SK-N-MC (cell line): ENCODE data around the gene CFAP61.

Experiments
- DNase-seq: peaks from one replicate; pipeline ENCODE4 v3.0.0-alpha.2; 2011; ENCODE audit warnings: low read depth, low spot score
- H3K27ac ChIP-seq: fragments of 200-600 bp; sonication (generic); 2 replicates; pipeline ENCODE4 v1.5.1; 2016; ENCODE audit warnings: mixed run types
- H3K36me3 ChIP-seq: fragments of 200-600 bp; sonication (generic); 2 replicates; pipeline ENCODE4 v1.6.1; 2017; ENCODE audit warnings: antibody characterized with exemption, low read length, mixed read lengths; ENCODE audit not compliant: insufficient read depth
- H3K4me3 ChIP-seq: fragments of 200-600 bp; sonication (generic); 2 replicates; pipeline ENCODE4 v1.5.1; 2016
- H3K9ac ChIP-seq: fragments of 200-600 bp; sonication (generic); 2 replicates; pipeline ENCODE4 v1.8.0; 2017; ENCODE audit warnings: mixed run types, mixed read lengths; ENCODE audit not compliant: insufficient read length
- H3K9me3 ChIP-seq: fragments of 200-600 bp; sonication (generic); 2 replicates; pipeline ENCODE4 v1.6.1; 2017; ENCODE audit warnings: low read depth, mild to moderate bottlenecking, antibody characterized with exemption, low read length, moderate library complexity, mixed read lengths
- EZH2 ChIP-seq: fragments of 200-600 bp; sonication (generic); IDR thresholded peaks from one replicate; pipeline ENCODE4 v1.6.1; 2017; ENCODE audit warnings: antibody characterized with exemption
- FOXP2 ChIP-seq: optimal IDR thresholded peaks from 2 replicates; pipeline ENCODE3; 2011; ENCODE audit warnings: mild to moderate bottlenecking, moderate library complexity; ENCODE audit not compliant: insufficient read depth; ENCODE audit errors: extremely low read length, control extremely low read depth
- POLR2AphosphoS5 ChIP-seq: IDR thresholded peaks from 2 replicates; pipeline ENCODE4 v1.6.1; 2012; ENCODE audit warnings: mild to moderate bottlenecking, low read depth, low read length, borderline replicate concordance

The CFAP61 gene

DNA sequence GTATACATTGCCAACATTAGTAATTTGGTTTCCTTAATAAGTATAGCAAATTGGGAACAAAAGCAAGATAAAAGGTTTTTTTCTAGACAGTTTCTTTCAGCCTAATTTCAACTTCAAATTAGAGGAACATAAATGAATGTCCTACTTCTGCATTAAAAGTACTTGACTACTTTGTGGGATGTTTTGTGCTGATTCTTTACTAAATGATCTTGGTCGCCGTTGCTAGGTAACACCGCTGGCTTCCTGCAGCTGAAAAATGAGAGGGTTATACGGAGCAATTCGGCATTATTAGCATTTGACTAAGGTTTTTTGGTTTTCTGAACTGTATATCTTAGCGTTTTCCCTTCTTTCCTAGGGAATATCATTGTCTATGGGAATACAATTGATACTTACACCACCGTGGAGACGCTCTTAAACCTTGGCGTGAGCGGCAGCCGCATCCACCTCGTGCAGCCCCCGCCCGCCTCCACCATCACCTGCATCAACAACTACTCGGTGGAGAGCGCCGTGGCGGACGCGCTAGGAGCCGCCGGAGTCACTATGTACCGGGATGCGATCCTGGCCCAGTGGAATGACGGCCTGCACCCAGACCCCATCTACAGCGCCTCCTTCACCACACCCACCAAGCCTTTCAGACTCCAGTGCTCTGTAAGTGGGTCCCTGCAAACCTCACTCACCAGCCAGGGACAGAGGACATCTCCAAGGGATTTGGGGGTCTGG is 224.6 kb downstream of the CFAP61 start:
- no peak for DNase-seq
- no peak for TF ChIP-seq FOXP2
- no peak for TF ChIP-seq EZH2
- no peak for TF ChIP-seq POLR2AphosphoS5
- H3K9ac ChIP-seq: no peak overlapping the region
- no peak overlapping the region for H3K27ac ChIP-seq
- no peaks in the 10 kb centered on the region for H3K36me3 ChIP-seq
- no peaks in the 10 kb centered on the region for H3K9me3 ChIP-seq
- H3K4me3 ChIP-seq: peak overlapping the region; percentile 38; the same call in 1 of the 2 replicates

DNA sequence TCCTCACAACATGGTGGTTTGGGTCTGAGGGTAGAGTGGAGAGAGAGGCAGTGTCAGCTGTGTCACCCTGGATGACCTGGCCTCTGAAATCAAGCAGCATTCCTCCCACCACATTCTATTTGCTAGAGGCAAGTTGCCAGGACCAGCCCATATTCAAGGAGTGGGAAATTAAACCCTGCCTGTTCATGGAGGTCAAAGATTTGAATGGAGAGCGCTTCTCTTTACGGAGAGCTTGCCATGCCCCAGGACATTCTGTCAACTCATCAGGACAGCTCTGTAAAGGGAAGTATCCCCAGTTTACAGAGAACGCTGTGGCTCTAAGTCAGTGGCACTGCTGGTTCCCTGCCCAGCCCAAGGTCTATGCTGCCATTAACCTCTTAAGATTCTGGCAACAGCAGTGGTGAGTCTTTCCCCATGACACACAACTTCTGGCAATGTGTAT is 225.6 kb downstream of the CFAP61 start:
- no peak for TF ChIP-seq FOXP2
- no peak for TF ChIP-seq EZH2
- TF ChIP-seq POLR2AphosphoS5: no peak
- Histone ChIP-seq H3K27ac (no peak overlapping the region), H3K9ac (no peak overlapping the region), H3K36me3 (no peaks in the 10 kb centered on the region), H3K9me3 (no peaks in the 10 kb centered on the region), H3K4me3 (no peak overlapping the region)
- DNase-seq: no peak

DNA sequence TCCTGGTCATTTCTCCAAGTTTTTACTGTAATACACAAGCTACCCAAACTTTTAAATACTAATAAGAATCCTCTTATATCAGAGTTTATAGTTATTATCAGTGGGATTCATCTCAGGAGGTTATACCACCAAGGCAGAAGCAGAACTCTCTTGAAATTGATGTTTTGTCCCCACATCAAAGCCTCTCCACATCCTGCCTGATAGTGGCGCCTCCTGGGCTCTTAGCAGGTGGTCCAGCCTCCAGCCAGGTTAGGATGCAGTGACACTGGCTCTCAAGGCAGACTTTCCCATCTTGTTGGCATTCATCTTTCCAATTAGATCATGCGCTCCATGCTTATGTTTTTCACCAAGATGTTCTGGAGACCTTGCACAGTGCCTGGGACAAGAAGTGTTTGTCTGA is 233.7 kb downstream of the CFAP61 start:
- no peaks in the 10 kb centered on the region for H3K36me3 ChIP-seq
- no peak for DNase-seq
- no peak overlapping the region for H3K4me3 ChIP-seq
- no peak overlapping the region for H3K27ac ChIP-seq
- H3K9ac ChIP-seq: no peak overlapping the region
- TF ChIP-seq EZH2 (no peak), POLR2AphosphoS5 (no peak), FOXP2 (no peak)
- H3K9me3 ChIP-seq: no peaks in the 10 kb centered on the region

DNA sequence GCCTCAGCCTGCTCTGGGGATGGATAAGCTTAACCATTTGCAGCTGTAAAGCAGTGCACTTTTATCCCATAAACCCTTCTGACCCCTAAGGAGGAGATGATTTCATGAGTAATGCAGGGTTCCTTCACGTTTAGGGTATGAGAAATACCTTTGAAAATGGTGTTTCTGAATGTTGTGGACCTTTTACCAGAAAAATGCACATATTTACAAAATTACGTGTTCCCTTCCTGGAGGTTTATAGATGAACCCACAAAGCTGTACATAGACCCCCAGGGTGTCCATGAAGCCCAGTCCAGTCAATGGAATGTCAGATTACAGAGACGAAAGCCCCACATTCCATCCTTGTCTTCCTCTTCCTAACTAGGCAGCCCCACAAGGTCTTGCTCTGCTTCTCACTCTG is 237.0 kb downstream of the CFAP61 start:
- no peak overlapping the region for H3K9ac ChIP-seq
- H3K4me3 ChIP-seq: no peak overlapping the region
- TF ChIP-seq EZH2 (no peak), POLR2AphosphoS5 (no peak), FOXP2 (no peak)
- H3K9me3 ChIP-seq: no peaks in the 10 kb centered on the region
- H3K27ac ChIP-seq: no peak overlapping the region
- no peak for DNase-seq
- H3K36me3 ChIP-seq: no peaks in the 10 kb centered on the region

DNA sequence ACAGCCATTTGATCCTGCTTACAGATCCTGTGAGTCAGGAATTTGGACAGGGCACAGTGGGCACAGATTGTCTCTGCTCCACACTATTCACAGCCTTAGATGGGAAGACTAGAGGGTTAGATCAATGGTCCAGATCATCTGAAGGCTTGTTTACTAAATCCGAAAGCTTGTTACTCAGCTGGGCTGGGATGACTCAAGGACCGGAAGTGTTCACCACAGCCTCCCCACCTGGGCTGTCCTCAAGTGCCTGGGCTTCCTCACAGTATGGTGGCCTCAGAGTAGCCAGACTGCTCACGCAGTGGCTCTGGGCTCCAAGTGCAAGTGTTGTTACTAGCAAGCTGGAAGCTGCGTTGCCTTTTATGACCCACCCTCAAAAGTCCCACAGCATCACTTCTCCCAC is 240.1 kb downstream of the CFAP61 start:
- TF ChIP-seq EZH2: no peak
- no peak for TF ChIP-seq POLR2AphosphoS5
- no peak for TF ChIP-seq FOXP2
- no peak for DNase-seq
- H3K36me3 ChIP-seq: no peaks in the 10 kb centered on the region
- H3K9me3 ChIP-seq: no peaks in the 10 kb centered on the region
- no peak overlapping the region for H3K9ac ChIP-seq
- H3K27ac ChIP-seq: no peak overlapping the region
- no peak overlapping the region for H3K4me3 ChIP-seq

DNA sequence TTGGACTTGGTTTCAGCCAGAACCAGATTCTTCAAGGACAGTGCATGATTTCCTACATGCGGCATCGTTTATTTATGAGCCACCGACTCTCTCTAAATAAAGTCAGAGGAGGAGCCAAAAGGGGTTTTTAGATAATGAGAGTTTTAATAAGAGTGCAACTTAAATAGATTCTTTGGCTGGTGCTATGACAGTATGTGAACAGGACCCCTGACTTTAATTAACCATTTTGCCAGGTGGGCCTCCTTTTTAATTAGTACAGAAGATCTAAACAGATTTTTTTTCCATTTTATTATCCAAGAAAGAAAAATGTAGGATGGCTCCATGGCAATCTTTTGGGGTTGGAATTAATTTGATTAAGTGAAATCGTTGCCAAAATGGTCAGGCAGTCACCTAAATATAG is 240.8 kb downstream of the CFAP61 start:
- H3K9ac ChIP-seq: no peak overlapping the region
- H3K9me3 ChIP-seq: no peaks in the 10 kb centered on the region
- H3K36me3 ChIP-seq: no peaks in the 10 kb centered on the region
- no peak overlapping the region for H3K27ac ChIP-seq
- TF ChIP-seq POLR2AphosphoS5 (no peak), EZH2 (no peak), FOXP2 (no peak)
- no peak overlapping the region for H3K4me3 ChIP-seq
- DNase-seq: no peak

DNA sequence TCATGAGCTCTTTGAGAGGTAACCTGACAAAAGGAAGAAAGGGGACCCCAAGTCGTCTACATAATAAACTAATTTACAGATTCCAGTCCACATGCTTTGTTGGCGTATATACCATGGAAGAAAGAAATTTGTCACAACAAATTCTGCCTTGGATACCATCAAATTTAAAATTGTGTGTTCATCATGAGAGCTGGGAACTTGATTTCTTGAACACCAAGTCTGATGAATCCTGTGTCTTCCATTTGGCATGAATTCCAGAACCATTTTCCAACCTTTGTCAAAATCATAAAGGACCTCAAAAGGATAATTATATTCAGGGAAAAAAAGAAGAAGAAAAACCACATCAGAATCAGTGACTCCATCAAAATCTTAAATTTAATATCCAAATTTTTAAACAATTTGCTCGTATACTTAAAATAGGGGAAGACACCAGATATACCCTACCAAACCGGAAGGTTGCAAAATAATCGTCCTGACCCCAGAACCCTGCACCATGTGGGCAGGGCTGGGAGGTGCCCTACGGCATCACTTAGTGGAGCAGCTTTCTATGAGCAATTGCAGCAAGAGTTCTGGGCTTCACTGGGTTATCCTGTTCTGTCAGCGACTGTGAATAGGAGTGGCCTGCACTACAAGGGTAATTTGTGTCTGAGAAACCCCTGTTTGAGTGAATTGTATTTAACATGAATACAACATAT is 241.5 kb downstream of the CFAP61 start:
- no peaks in the 10 kb centered on the region for H3K9me3 ChIP-seq
- no peak overlapping the region for H3K4me3 ChIP-seq
- no peak for DNase-seq
- TF ChIP-seq POLR2AphosphoS5: no peak
- no peak for TF ChIP-seq EZH2
- TF ChIP-seq FOXP2: no peak
- no peaks in the 10 kb centered on the region for H3K36me3 ChIP-seq
- no peak overlapping the region for H3K9ac ChIP-seq
- no peak overlapping the region for H3K27ac ChIP-seq

DNA sequence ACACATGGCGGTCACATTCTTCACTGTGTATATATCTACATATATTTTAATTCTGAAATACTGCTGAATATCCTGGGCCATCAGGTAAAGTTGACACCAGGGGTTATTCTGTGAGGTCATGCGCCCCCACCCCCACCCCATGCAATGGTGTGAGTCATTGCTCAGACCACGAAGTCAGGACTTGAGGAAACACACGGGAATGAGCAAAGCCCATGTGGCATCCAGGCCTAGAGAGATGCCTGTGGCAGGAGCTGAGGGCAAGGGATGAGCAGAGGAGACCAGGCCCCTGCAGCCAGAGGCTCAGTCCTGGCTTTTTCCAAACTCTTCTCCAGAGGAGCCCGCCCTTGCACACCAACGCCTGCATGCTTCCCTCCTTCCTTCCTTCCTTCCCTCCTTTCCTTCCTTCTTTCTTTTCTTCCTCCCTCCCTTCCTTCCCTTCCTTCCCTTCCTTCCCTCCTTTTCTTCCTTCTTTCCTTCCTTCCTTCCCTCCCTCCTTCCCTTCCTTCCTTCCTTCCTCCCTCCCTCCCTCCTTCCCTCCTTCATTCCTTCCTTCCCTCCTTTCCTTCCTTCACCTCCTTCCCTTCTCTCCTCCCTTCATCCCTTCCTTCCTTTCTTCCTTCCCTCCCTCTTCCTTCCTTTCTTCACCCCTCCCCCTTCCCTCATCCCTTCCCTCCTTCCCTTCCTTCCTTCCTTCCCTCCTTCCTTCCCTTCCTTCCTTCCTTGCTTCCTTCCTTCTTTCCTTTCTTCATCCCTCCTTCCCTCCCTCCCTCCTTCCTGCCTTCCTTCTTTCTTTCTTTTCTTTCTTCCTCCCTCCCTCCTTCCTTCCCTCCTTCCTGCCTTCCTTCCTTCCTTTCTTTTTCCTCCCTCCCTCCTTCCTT is 243.5 kb downstream of the CFAP61 start:
- no peaks in the 10 kb centered on the region for H3K36me3 ChIP-seq
- H3K9ac ChIP-seq: no peak overlapping the region
- TF ChIP-seq POLR2AphosphoS5 (no peak), EZH2 (no peak), FOXP2 (no peak)
- no peaks in the 10 kb centered on the region for H3K9me3 ChIP-seq
- no peak overlapping the region for H3K4me3 ChIP-seq
- DNase-seq: no peak
- H3K27ac ChIP-seq: no peak overlapping the region
